ENCODE results near the gene TUBA4A. TPM values are rescaled to one million over a fixed set of nuclear protein-coding genes. Genes with fewer than 3 reads are reported as not detected.

TUBA4A gene
- total RNA-seq, 2 experiments from 2014 or later: 183 to 185 TPM

GRCh38 chr2:219247678-219248642 is 5.8 kb downstream of the TUBA4A start:
- Mint-ChIP-seq H3K27ac (peak overlapping the region; percentile 96), H3K9me3 (no peaks in the 10 kb centered on the region), H3K36me3 (ENCODE audit: low read depth) (peaks cover 61% of the 10 kb centered on the region), H3K27me3 (no peaks in the 10 kb centered on the region), H3K4me1 (ENCODE audit: low read depth) (peaks cover 92% of the 10 kb centered on the region), H3K4me3 (peak overlapping the region; percentile 88)
- no peaks in the 10 kb centered on the region for H3K27me3 ChIP-seq (ENCODE audit: control insufficient read depth in 1 of 2, insufficient read depth in 2 of 2, low read length in 2 of 2)
- H3K4me3 ChIP-seq (ENCODE audit: low read length): peak overlapping the region; percentile 52
- H3K36me3 ChIP-seq (ENCODE audit: insufficient read depth, low read length): peaks cover 44% of the 10 kb centered on the region
- TF ChIP-seq, protein P1, sequence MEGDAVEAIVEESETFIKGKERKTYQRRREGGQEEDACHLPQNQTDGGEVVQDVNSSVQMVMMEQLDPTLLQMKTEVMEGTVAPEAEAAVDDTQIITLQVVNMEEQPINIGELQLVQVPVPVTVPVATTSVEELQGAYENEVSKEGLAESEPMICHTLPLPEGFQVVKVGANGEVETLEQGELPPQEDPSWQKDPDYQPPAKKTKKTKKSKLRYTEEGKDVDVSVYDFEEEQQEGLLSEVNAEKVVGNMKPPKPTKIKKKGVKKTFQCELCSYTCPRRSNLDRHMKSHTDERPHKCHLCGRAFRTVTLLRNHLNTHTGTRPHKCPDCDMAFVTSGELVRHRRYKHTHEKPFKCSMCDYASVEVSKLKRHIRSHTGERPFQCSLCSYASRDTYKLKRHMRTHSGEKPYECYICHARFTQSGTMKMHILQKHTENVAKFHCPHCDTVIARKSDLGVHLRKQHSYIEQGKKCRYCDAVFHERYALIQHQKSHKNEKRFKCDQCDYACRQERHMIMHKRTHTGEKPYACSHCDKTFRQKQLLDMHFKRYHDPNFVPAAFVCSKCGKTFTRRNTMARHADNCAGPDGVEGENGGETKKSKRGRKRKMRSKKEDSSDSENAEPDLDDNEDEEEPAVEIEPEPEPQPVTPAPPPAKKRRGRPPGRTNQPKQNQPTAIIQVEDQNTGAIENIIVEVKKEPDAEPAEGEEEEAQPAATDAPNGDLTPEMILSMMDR (IDR thresholded peaks at IDR 0.05): no peak
- CTCF ChIA-PET: interaction anchor here (1.5 to 3.8 kb wide), 3 partner anchors 47 to 88 kb away, joined by 5 to 30 read pairs (median 5); partner anchors contain the start of gene NHEJ1
- no peaks in the 10 kb centered on the region for H3K9me3 ChIP-seq (ENCODE audit: control insufficient read depth in 1 of 2, insufficient read depth in 1 of 2, low read length in 2 of 2)
- peak; percentile 68 for ATAC-seq (ENCODE audit: poor library complexity)
- H3K4me1 ChIP-seq (ENCODE audit: insufficient read depth, low read length): peaks cover 86% of the 10 kb centered on the region
- peak overlapping the region; percentile 61 to 98 for H3K27ac ChIP-seq (ENCODE audit: low read depth in 1 of 2, low read length in 2 of 2)
- POLR2A ChIA-PET: interaction anchor here (0.7 to 10.1 kb wide), 15 partner anchors 10 to 356 kb away, joined by 3 to 202 read pairs (median 5); partner anchors contain the start of genes ABCB6, ANKZF1, ATG9A and CNPPD1
- peak; percentile 25 to 93 (median 52) for DNase-seq
- intact Hi-C loops (cut with DNase I, micrococcal nuclease): loop anchor here in 1 of 2 experiments (5.0 kb wide), 1 partner anchor 71 kb away; the partner anchor contains the start of genes CNPPD1 and RETREG2

DNA sequence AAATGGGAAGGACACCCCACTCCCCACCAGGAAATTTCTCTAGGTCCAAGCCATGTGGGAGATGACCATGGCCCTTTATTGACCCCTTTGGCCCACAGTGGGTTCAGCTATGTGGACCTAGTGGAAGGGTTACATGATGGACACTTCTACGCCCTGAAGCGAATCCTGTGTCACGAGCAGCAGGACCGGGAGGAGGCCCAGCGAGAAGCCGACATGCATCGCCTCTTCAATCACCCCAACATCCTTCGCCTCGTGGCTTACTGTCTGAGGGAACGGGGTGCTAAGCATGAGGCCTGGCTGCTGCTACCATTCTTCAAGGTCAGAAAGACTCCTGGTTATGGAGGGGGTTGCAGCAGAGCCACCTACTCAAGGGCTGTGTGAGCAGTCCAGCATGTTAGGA is 7.2 kb downstream of the TUBA4A start:
- intact Hi-C loops (cut with DNase I, micrococcal nuclease): loop anchor here in 1 of 2 experiments (5.0 kb wide), 1 partner anchor 69 kb away; the partner anchor contains the start of genes CNPPD1 and RETREG2
- DNase-seq (no peak), ATAC-seq (ENCODE audit: poor library complexity) (no peak)
- H3K27ac Mint-ChIP-seq: peak overlapping the region; percentile 96
- peak overlapping the region; percentile 95 to 98 for H3K27ac ChIP-seq (ENCODE audit: low read depth in 1 of 2, low read length in 2 of 2)
- peaks cover 74% of the 10 kb centered on the region for H3K4me1 ChIP-seq (ENCODE audit: insufficient read depth, low read length)
- CTCF ChIA-PET: interaction anchor here (1.0 to 2.3 kb wide), 4 partner anchors 31 to 142 kb away, joined by 3 to 26 read pairs (median 4); no protein-coding TSS in a partner anchor
- no peaks in the 10 kb centered on the region for H3K9me3 Mint-ChIP-seq
- H3K9me3 ChIP-seq (ENCODE audit: control insufficient read depth in 1 of 2, insufficient read depth in 1 of 2, low read length in 2 of 2): no peaks in the 10 kb centered on the region
- TF ChIP-seq, protein P1 (IDR thresholded peaks at IDR 0.05): no peak
- peaks cover 82% of the 10 kb centered on the region for H3K4me1 Mint-ChIP-seq (ENCODE audit: low read depth)
- H3K27me3 Mint-ChIP-seq: no peaks in the 10 kb centered on the region
- H3K4me3 ChIP-seq (ENCODE audit: low read length): peak overlapping the region; percentile 52
- POLR2A ChIA-PET: interaction anchor here (1.2 to 7.3 kb wide), 8 partner anchors 8 to 142 kb away, joined by 4 to 181 read pairs (median 20); partner anchors contain the start of genes ANKZF1, ATG9A, CNPPD1 and DNAJB2
- H3K36me3 Mint-ChIP-seq (ENCODE audit: low read depth): peaks cover 47% of the 10 kb centered on the region
- H3K36me3 ChIP-seq (ENCODE audit: insufficient read depth, low read length): peaks cover 40% of the 10 kb centered on the region
- H3K4me3 Mint-ChIP-seq: peak overlapping the region; percentile 88
- H3K27me3 ChIP-seq (ENCODE audit: control insufficient read depth in 1 of 2, insufficient read depth in 2 of 2, low read length in 2 of 2): no peaks in the 10 kb centered on the region

DNA sequence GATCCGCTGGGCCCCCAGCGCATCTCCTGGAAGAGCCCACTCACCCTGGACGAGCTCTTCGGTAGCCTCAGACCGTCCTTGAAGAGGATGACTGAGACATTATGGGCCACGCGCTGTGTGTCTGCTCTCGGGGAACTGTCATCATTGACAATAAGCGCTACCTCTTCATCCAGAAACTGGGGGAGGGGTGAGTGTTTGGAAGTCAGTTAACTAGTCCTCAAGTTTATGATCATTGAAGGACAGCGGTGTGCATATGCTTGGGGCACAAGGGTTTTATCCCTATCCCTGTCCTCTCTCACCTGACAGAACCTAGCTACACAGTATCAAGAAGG is 7.9 kb downstream of the TUBA4A start:
- Mint-ChIP-seq H3K9me3 (no peaks in the 10 kb centered on the region), H3K4me3 (peak overlapping the region; percentile 88), H3K27me3 (no peaks in the 10 kb centered on the region), H3K36me3 (ENCODE audit: low read depth) (peaks cover 40% of the 10 kb centered on the region), H3K27ac (peak overlapping the region; percentile 96), H3K4me1 (ENCODE audit: low read depth) (peaks cover 79% of the 10 kb centered on the region)
- no peaks in the 10 kb centered on the region for H3K9me3 ChIP-seq (ENCODE audit: control insufficient read depth in 1 of 2, insufficient read depth in 1 of 2, low read length in 2 of 2)
- ChIA-PET POLR2A (interaction anchor here (1.1 to 7.3 kb wide), 10 partner anchors 8 to 142 kb away, joined by 4 to 181 read pairs (median 16); partner anchors contain the start of genes ANKZF1, ATG9A, CNPPD1 and DNAJB2), CTCF (interaction anchor here (1.0 to 2.3 kb wide), 4 partner anchors 26 to 143 kb away, joined by 3 to 26 read pairs (median 4); no protein-coding TSS in a partner anchor)
- intact Hi-C loops (cut with DNase I, micrococcal nuclease): loop anchor here in 1 of 2 experiments (1.0 to 5.0 kb wide), 3 partner anchors 7 to 69 kb away; partner anchors contain the start of genes ANKZF1, ATG9A, CNPPD1 and RETREG2
- H3K4me3 ChIP-seq (ENCODE audit: low read length): peak overlapping the region; percentile 99
- peaks cover 68% of the 10 kb centered on the region for H3K4me1 ChIP-seq (ENCODE audit: insufficient read depth, low read length)
- DNase-seq (peak in 2 of 14 experiments; percentile 19 to 39), ATAC-seq (ENCODE audit: poor library complexity) (no peak)
- peak overlapping the region; percentile 95 to 98 for H3K27ac ChIP-seq (ENCODE audit: low read depth in 1 of 2, low read length in 2 of 2)
- H3K27me3 ChIP-seq (ENCODE audit: control insufficient read depth in 1 of 2, insufficient read depth in 2 of 2, low read length in 2 of 2): no peaks in the 10 kb centered on the region
- peaks cover 33% of the 10 kb centered on the region for H3K36me3 ChIP-seq (ENCODE audit: insufficient read depth, low read length)
- TF ChIP-seq, protein P1 (IDR thresholded peaks at IDR 0.05): no peak
